ENCODE results near the gene ZNF740. TPM values are rescaled to one million over a fixed set of nuclear protein-coding genes. Genes with fewer than 3 reads are reported as not detected.
"Not testable (repeated sequence)": the region's sequence is repeated elsewhere in the genome, so short reads cannot be mapped to it uniquely, and the experiment has no call there.

ZNF740 gene
- total RNA-seq, 1 donor from 2014 or later, result 59.6 TPM

GRCh38 chr12:53160000-53160399, 20.5 kb upstream of the ZNF740 start:
- Mint-ChIP-seq H3K4me3 (no peak overlapping the region), H3K27ac (ENCODE audit: unreplicated experiment) (no peak overlapping the region), H3K27me3 (ENCODE audit: low read depth) (no peaks in the 10 kb centered on the region), H3K9me3 (no peaks in the 10 kb centered on the region), H3K36me3 (ENCODE audit: low read depth) (no peaks in the 10 kb centered on the region), H3K4me1 (peaks cover 6% of the 10 kb centered on the region)
- no peak for TF ChIP-seq CTCF (conservative IDR thresholded peaks at IDR 0.05)
- DNase-seq (ENCODE audit: low read depth, low spot score), result no peak

- no peak for TF ChIP-seq CTCF (conservative IDR thresholded peaks at IDR 0.05)
- DNase-seq (ENCODE audit: low read depth, low spot score), result no peak
- Mint-ChIP-seq H3K9me3 (no peaks in the 10 kb centered on the region), H3K27ac (ENCODE audit: unreplicated experiment) (no peak overlapping the region), H3K4me1 (peaks cover 6% of the 10 kb centered on the region), H3K27me3 (ENCODE audit: low read depth) (no peaks in the 10 kb centered on the region), H3K4me3 (no peak overlapping the region), H3K36me3 (ENCODE audit: low read depth) (no peaks in the 10 kb centered on the region)
Measured at GRCh38 chr12:53160673-53161072, 19.8 kb upstream of the ZNF740 start.

GRCh38 chr12:53161119-53161911, 19.2 kb upstream of the ZNF740 start:
- Mint-ChIP-seq H3K9me3 (no peaks in the 10 kb centered on the region), H3K4me1 (peaks cover 6% of the 10 kb centered on the region), H3K36me3 (ENCODE audit: low read depth) (no peaks in the 10 kb centered on the region), H3K4me3 (no peak overlapping the region), H3K27ac (ENCODE audit: unreplicated experiment) (no peak overlapping the region), H3K27me3 (ENCODE audit: low read depth) (no peaks in the 10 kb centered on the region)
- no peak for DNase-seq (ENCODE audit: low read depth, low spot score)
- no peak for TF ChIP-seq CTCF (conservative IDR thresholded peaks at IDR 0.05)

GRCh38 chr12:53163008-53163407, 17.5 kb upstream of the ZNF740 start:
- H3K4me1 Mint-ChIP-seq; H3K27ac Mint-ChIP-seq (ENCODE audit: unreplicated experiment); H3K4me3 Mint-ChIP-seq; H3K36me3 Mint-ChIP-seq (ENCODE audit: low read depth); H3K27me3 Mint-ChIP-seq (ENCODE audit: low read depth); DNase-seq (ENCODE audit: low read depth, low spot score); H3K9me3 Mint-ChIP-seq: not testable (repeated sequence)

- H3K27me3 Mint-ChIP-seq (ENCODE audit: low read depth), result no peaks in the 10 kb centered on the region
- DNase-seq (ENCODE audit: low read depth, low spot score), result no peak
Measured at GRCh38 chr12:53166837-53167236, 13.7 kb upstream of the ZNF740 start.

More at GRCh38 chr12:53166837-53167236, 13.7 kb upstream of the ZNF740 start:
- no peak for TF ChIP-seq CTCF (conservative IDR thresholded peaks at IDR 0.05)
- H3K27ac Mint-ChIP-seq (ENCODE audit: unreplicated experiment), result no peak overlapping the region
- no peaks in the 10 kb centered on the region for H3K4me1 Mint-ChIP-seq
- H3K4me3 Mint-ChIP-seq, result no peak overlapping the region
- no peaks in the 10 kb centered on the region for H3K9me3 Mint-ChIP-seq
- H3K36me3 Mint-ChIP-seq (ENCODE audit: low read depth), result no peaks in the 10 kb centered on the region

Data from neural crest cell (in vitro differentiated cells).